ENCODE data around the gene PCBD2.
A peak's percentile ranks its signal among the peaks of the same experiment; 100 is the strongest.
"Not testable (repeated sequence)": the region's sequence is repeated elsewhere in the genome, so short reads cannot be mapped to it uniquely, and the experiment has no call there.

PCBD2 gene

DNA sequence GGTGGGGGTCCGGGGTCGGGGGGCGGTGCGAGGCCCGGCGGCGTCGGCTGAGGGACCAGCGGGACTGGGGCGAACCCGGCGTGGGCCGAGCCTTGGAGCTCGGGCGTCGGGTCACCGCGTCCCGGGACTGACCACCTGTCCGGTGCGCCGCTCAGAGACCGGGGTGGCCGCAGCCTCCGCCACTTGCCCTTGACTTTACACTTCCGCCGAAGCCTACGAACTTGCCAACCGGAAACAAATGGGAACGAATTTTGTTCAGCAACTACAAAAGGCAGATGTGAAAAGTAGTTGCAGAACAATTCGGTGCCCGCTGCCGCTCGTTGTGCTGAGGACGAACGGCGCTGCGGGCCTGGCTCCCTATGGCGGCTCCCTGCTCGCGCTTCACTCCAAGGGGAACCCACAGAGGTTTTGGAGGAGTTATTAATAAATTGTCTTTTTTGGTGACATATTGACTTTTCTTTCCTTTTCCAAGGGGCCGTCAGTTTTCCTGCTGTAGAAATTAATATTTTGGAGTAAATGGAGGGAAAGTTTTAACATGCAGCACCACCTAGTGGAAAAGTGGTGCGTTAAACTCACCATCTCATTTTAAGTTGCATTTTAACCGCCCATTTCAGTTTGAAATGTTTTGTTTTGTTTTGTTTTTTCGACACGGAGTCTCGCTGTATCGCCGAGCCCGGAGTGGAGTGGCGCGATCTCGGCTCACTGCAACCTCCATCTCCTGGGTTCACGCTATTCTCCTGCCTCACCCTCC is 490 bp downstream of the PCBD2 start:
- no peaks in the 10 kb centered on the region for H3K27me3 ChIP-seq (ENCODE audit: control insufficient read depth in 1 of 2, insufficient read depth in 2 of 2, low read length in 2 of 2)
- H3K27ac ChIP-seq (ENCODE audit: low read depth, low read length) = peak overlapping the region; percentile 98
- H3K36me3 ChIP-seq (ENCODE audit: control insufficient read depth in 1 of 2, insufficient read depth in 2 of 2, low read length in 2 of 2) = peaks cover 3 to 11% of the 10 kb centered on the region in 2 donors
- H3K9ac ChIP-seq (ENCODE audit: low read depth in 1 of 2, low read length in 2 of 2) = peak overlapping the region; percentile 72 to 76
- H3K4me3 ChIP-seq (ENCODE audit: low read depth in 1 of 2, low read length in 2 of 2) = peak overlapping the region; percentile 89
- H3K9me3 ChIP-seq (ENCODE audit: control insufficient read depth in 1 of 2, low read length in 2 of 2) = no peaks in the 10 kb centered on the region
- peaks cover 5 to 8% of the 10 kb centered on the region in 2 donors for H3K4me1 ChIP-seq (ENCODE audit: control insufficient read depth in 1 of 2, insufficient read depth in 2 of 2, low read length in 2 of 2)

DNA sequence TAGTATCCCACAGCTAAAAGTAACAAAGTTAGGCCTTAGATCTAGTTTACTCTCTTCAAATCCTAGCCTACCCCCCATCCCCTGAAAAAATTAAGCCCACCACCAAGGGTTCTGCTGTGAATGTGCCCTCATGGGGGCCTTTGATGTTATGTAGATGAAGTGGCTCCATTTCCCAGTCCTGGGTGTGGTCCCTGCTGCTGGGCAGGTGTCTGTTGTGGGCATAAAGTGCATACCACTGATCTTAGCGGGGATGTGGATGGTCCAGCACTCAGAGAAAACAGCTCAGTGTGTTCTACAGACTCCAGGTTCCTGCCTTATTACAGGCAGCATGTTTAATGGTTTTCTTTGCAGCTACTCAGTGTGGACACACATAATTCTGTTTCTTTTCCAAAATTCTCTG is 1.9 kb downstream of the PCBD2 start:
- Histone ChIP-seq H3K36me3 (ENCODE audit: control insufficient read depth in 1 of 2, insufficient read depth in 2 of 2, low read length in 2 of 2) (peaks cover 8 to 21% of the 10 kb centered on the region in 2 donors), H3K4me3 (ENCODE audit: low read depth in 1 of 2, low read length in 2 of 2) (peak overlapping the region; percentile 15 to 89), H3K27ac (ENCODE audit: low read depth, low read length) (no peak overlapping the region), H3K9me3 (ENCODE audit: control insufficient read depth in 1 of 2, low read length in 2 of 2) (no peaks in the 10 kb centered on the region), H3K4me1 (ENCODE audit: control insufficient read depth in 1 of 2, insufficient read depth in 2 of 2, low read length in 2 of 2) (peaks cover 5 to 8% of the 10 kb centered on the region in 2 donors), H3K27me3 (ENCODE audit: control insufficient read depth in 1 of 2, insufficient read depth in 2 of 2, low read length in 2 of 2) (no peaks in the 10 kb centered on the region), H3K9ac (ENCODE audit: low read depth in 1 of 2, low read length in 2 of 2) (peak overlapping the region in 1 of 2 donors; percentile 9)

DNA sequence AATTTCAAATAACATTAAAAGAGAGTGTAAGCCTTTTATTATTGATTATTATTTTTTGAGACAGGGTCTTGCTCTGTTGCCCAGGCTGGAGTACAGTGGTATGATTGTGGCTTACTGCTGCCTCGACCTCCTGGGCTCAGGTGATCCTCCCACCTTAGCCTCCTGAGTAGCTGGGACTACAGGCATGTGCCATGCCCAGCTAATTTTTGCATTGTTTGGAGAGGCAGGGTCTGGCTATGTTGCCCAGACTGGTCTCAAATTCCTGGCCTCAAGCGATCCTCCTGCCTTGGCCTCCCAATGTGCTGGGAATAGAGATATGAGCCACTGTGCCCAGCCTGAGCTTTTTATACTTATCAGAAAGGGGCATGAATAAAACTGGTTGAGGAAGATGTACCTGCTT is 5.8 kb downstream of the PCBD2 start:
- H3K9ac ChIP-seq (ENCODE audit: low read depth in 1 of 2, low read length in 2 of 2); H3K9me3 ChIP-seq (ENCODE audit: control insufficient read depth in 1 of 2, low read length in 2 of 2); H3K27me3 ChIP-seq (ENCODE audit: control insufficient read depth in 1 of 2, insufficient read depth in 2 of 2, low read length in 2 of 2); H3K4me3 ChIP-seq (ENCODE audit: low read depth in 1 of 2, low read length in 2 of 2); H3K4me1 ChIP-seq (ENCODE audit: control insufficient read depth in 1 of 2, insufficient read depth in 2 of 2, low read length in 2 of 2); H3K27ac ChIP-seq (ENCODE audit: low read depth, low read length): not testable (repeated sequence)
- H3K36me3 ChIP-seq (ENCODE audit: control insufficient read depth in 1 of 2, insufficient read depth in 2 of 2, low read length in 2 of 2) = peaks cover 12 to 45% of the 10 kb centered on the region in 2 donors

DNA sequence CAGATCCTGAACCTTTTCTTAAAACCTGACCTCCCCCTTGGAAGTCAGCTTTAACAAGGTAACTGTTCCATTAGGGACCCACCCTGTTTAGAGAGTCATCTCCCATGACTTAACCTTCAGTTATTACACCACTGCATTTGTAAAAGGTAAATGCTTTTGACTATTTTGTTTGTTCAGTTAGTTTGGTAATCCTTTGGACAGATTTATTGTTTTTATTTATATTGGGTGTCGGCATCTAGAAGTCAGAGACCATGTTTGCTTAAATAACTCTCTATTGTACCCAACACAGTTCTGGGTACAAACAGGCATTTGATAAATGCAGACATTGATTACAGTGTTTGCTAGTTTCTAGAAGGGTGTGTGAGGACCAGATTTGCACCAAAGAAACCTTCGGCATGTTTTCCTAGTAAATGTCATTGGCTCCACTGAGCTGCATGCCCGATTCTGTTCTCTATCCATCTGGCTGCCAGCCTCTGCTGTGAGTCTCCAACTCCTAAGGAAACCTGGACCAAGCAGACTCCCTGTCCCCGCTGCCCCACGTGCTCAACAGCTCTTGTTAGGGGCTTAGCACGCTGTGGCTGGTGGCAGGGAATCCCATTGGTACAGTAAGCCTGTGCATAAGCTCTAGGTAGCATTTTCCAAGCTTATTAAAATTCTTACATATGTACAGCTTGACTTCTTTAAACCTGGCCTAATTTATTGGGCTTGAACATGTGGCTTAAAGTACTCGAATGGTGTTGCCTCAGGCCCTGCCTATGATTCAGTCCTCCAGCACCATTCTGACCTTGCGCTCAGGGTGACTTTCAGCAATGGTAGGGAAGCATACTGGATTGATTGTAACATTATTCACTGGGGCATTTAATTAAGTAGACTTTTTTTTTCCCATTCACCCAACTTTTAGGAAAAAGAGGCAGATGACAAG is 6.6 kb downstream of the PCBD2 start:
- Histone ChIP-seq H3K4me1 (ENCODE audit: control insufficient read depth in 1 of 2, insufficient read depth in 2 of 2, low read length in 2 of 2) (peaks cover 4 to 6% of the 10 kb centered on the region in 2 donors), H3K9ac (ENCODE audit: low read depth in 1 of 2, low read length in 2 of 2) (no peak overlapping the region), H3K9me3 (ENCODE audit: control insufficient read depth in 1 of 2, low read length in 2 of 2) (no peaks in the 10 kb centered on the region), H3K4me3 (ENCODE audit: low read depth in 1 of 2, low read length in 2 of 2) (no peak overlapping the region), H3K36me3 (ENCODE audit: control insufficient read depth in 1 of 2, insufficient read depth in 2 of 2, low read length in 2 of 2) (peaks cover 12 to 48% of the 10 kb centered on the region in 2 donors), H3K27ac (ENCODE audit: low read depth, low read length) (no peak overlapping the region), H3K27me3 (ENCODE audit: control insufficient read depth in 1 of 2, insufficient read depth in 2 of 2, low read length in 2 of 2) (no peaks in the 10 kb centered on the region)

DNA sequence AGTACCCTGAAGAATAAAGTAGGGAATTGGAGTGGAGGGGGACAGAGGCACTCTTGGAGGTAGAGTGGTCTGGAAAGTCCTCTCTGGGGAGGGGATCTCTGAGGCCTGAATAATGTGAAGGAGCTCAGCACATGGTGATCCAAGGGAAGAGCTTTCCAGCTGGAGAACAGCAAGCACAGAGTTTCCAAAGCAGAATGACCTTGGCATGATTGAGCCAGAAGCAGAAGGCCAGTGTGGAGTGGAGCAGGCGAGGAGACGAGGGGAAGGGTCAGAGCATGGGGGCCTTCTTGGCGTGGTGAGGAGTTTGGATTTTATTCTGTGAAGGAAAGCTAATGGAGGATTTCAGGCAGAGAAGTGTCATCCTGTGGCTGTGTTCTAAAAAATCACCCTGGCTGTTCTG is 8.3 kb downstream of the PCBD2 start:
- no peak overlapping the region for H3K4me3 ChIP-seq (ENCODE audit: low read depth in 1 of 2, low read length in 2 of 2)
- H3K9ac ChIP-seq (ENCODE audit: low read depth in 1 of 2, low read length in 2 of 2) = no peak overlapping the region
- H3K27ac ChIP-seq (ENCODE audit: low read depth, low read length) = no peak overlapping the region
- no peaks in the 10 kb centered on the region for H3K9me3 ChIP-seq (ENCODE audit: control insufficient read depth in 1 of 2, low read length in 2 of 2)
- peaks cover 6 to 16% of the 10 kb centered on the region in 2 donors for H3K4me1 ChIP-seq (ENCODE audit: control insufficient read depth in 1 of 2, insufficient read depth in 2 of 2, low read length in 2 of 2)
- H3K27me3 ChIP-seq (ENCODE audit: control insufficient read depth in 1 of 2, insufficient read depth in 2 of 2, low read length in 2 of 2) = no peaks in the 10 kb centered on the region
- H3K36me3 ChIP-seq (ENCODE audit: control insufficient read depth in 1 of 2, insufficient read depth in 2 of 2, low read length in 2 of 2) = peaks cover 12 to 48% of the 10 kb centered on the region in 2 donors

DNA sequence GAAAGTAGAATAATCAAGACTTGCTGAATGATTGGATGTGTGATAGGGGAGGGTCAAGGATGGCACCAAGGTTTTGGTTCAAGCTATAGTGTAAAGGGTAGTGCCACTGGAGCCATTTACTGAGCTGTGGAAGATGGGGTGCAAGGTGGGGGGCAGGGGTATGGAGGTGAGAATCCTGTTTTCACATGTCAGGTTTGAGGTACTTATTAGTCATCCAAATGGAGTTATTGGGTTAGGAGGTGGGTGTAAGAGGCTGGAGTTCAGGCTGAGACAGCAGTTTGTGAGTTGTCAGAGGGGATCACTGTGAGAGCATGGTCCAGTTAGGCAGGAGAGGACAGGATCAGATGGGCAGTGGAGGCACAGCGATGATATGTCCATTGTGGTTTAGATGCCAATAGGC is 8.9 kb downstream of the PCBD2 start:
- Histone ChIP-seq H3K27me3 (ENCODE audit: control insufficient read depth in 1 of 2, insufficient read depth in 2 of 2, low read length in 2 of 2) (no peaks in the 10 kb centered on the region), H3K9me3 (ENCODE audit: control insufficient read depth in 1 of 2, low read length in 2 of 2) (no peaks in the 10 kb centered on the region), H3K27ac (ENCODE audit: low read depth, low read length) (no peak overlapping the region), H3K9ac (ENCODE audit: low read depth in 1 of 2, low read length in 2 of 2) (no peak overlapping the region), H3K36me3 (ENCODE audit: control insufficient read depth in 1 of 2, insufficient read depth in 2 of 2, low read length in 2 of 2) (peaks cover 12 to 47% of the 10 kb centered on the region in 2 donors), H3K4me1 (ENCODE audit: control insufficient read depth in 1 of 2, insufficient read depth in 2 of 2, low read length in 2 of 2) (peaks cover 6 to 19% of the 10 kb centered on the region in 2 donors), H3K4me3 (ENCODE audit: low read depth in 1 of 2, low read length in 2 of 2) (no peak overlapping the region)

DNA sequence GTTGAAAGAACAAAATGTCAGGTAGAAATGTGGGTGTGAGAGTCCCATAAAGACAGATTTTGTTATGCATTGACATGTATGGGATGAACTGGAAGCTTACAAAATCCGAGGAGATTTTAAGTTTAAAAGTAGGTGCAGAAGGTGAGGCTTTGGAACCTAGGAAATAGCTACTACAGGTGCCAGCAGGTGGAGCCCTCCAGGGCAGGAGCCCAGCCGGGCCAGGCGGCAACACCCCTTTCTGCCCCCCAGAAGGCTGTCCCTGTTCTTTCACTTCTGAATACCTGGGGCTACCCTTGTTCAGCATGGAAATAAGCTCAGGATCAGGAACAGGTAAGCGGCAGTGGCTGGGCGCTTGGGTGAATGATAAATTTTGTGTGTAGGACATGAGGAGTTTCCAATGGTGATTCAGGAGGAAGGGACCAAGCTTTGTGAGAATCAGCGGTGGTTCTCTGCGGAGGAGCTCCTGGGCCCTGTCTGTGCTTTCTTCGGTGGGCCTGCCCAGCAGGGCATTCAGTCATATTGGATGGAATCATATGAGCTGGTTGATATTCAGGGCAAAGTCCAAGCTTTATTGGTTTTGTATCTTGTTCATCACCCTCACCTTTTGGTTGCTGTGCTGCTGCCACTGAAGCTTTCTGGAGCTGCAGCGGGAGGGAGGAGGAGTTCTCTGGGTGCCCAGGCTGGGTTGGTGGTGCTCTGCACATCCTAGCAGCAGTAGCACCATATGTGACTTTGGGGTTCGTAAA is 12.3 kb downstream of the PCBD2 start:
- Histone ChIP-seq H3K4me3 (ENCODE audit: low read depth in 1 of 2, low read length in 2 of 2) (no peak overlapping the region), H3K4me1 (ENCODE audit: control insufficient read depth in 1 of 2, insufficient read depth in 2 of 2, low read length in 2 of 2) (peaks cover 27 to 48% of the 10 kb centered on the region in 2 donors), H3K27ac (ENCODE audit: low read depth, low read length) (no peak overlapping the region), H3K27me3 (ENCODE audit: control insufficient read depth in 1 of 2, insufficient read depth in 2 of 2, low read length in 2 of 2) (no peaks in the 10 kb centered on the region), H3K9me3 (ENCODE audit: control insufficient read depth in 1 of 2, low read length in 2 of 2) (no peaks in the 10 kb centered on the region), H3K36me3 (ENCODE audit: control insufficient read depth in 1 of 2, insufficient read depth in 2 of 2, low read length in 2 of 2) (peaks cover 5 to 37% of the 10 kb centered on the region in 2 donors), H3K9ac (ENCODE audit: low read depth in 1 of 2, low read length in 2 of 2) (no peak overlapping the region)

DNA sequence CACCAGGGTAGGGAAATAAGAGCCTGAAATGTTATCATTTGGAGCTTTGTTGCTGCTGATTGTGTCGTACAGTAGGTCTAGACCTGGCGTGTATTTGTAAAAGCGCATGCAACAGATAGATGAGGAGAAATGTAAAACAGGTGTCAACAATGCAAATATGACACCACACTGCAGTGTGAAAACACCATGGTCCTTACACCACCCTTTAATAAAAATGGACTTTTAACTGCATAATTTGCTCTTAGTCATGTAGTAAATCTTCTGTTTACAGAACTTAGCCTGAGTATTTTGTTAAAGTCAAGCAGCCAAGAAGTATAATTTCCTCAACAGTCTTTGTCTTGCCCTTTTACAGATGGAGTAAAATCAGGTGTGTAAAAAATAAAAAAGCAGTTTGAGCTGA is 13.9 kb downstream of the PCBD2 start:
- Histone ChIP-seq H3K4me1 (ENCODE audit: control insufficient read depth in 1 of 2, insufficient read depth in 2 of 2, low read length in 2 of 2) (peaks cover 27 to 50% of the 10 kb centered on the region in 2 donors), H3K27ac (ENCODE audit: low read depth, low read length) (no peak overlapping the region), H3K9ac (ENCODE audit: low read depth in 1 of 2, low read length in 2 of 2) (no peak overlapping the region), H3K27me3 (ENCODE audit: control insufficient read depth in 1 of 2, insufficient read depth in 2 of 2, low read length in 2 of 2) (no peaks in the 10 kb centered on the region), H3K9me3 (ENCODE audit: control insufficient read depth in 1 of 2, low read length in 2 of 2) (no peaks in the 10 kb centered on the region), H3K36me3 (ENCODE audit: control insufficient read depth in 1 of 2, insufficient read depth in 2 of 2, low read length in 2 of 2) (peaks cover 4 to 23% of the 10 kb centered on the region in 2 donors), H3K4me3 (ENCODE audit: low read depth in 1 of 2, low read length in 2 of 2) (no peak overlapping the region)

DNA sequence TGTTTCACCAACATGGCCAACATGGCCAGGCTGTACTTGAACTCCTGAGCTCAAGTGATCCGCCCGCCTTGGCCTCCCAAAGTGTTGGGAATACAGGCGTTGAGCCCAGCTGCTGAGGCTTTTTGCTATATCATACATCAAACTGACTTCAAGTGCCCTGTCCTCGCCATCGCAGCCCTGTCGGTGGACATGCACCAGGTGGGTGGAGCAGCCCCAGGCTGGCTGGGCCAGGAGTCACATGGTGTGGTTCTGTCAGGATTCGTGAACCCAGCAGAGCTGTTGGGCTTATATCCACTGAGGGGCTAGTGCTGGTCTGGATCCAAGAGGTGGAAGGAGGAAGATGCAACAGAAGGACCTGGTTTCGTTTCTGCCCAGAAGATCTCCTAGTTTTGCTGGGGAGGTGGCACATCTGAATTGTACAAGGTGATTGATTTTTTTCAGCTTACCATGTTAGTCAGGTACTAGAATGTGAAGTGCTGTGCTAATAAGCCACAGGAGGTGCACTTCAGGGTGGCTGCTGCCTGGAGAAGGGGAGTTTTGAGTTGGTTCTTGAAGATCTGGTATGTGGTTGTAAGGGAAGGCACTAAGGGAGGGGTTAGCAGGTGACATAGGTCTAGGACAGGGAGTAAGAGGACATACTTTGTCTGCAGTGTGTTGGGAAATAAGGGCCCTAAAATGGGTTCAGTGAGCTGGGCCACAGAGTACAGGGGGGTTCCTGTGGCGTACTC is 16.1 kb downstream of the PCBD2 start:
- Histone ChIP-seq H3K9ac (ENCODE audit: low read depth in 1 of 2, low read length in 2 of 2) (no peak overlapping the region), H3K4me1 (ENCODE audit: control insufficient read depth in 1 of 2, insufficient read depth in 2 of 2, low read length in 2 of 2) (peaks cover 27 to 50% of the 10 kb centered on the region in 2 donors), H3K27me3 (ENCODE audit: control insufficient read depth in 1 of 2, insufficient read depth in 2 of 2, low read length in 2 of 2) (no peaks in the 10 kb centered on the region), H3K9me3 (ENCODE audit: control insufficient read depth in 1 of 2, low read length in 2 of 2) (no peaks in the 10 kb centered on the region), H3K27ac (ENCODE audit: low read depth, low read length) (no peak overlapping the region), H3K36me3 (ENCODE audit: control insufficient read depth in 1 of 2, insufficient read depth in 2 of 2, low read length in 2 of 2) (peaks cover 4 to 15% of the 10 kb centered on the region in 2 donors), H3K4me3 (ENCODE audit: low read depth in 1 of 2, low read length in 2 of 2) (no peak overlapping the region)
